ENCODE measurements around the gene FAM219A.

DNA sequence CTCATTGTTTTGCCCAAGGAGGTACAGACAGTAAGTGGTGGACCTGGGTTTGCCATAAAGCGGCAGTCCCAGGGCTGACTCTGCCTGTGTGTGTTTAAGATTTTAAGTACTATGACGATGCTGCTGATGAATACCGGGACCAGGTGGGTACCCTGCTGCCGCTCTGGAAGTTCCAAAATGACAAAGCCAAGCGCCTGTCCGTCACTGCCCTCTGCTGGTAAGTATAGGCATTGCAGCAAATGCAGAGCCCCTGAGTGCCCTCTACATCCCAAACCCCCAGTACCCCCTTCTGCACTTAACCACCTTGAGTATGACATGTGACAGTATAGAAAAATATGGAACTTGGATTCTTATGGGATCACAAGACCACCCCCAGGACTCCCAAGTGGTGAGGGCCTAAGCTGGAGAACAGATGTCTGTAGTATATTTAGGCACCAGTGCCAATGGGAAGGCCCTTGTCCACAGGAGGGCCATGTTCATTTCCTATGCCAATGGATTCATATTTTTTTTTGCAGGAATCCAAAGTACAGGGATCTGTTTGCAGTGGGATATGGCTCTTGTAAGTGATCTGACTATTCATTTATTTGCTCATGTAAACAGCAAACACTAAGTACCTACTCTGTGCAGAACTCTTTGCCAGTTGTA lies 42.4 kb upstream of the FAM219A start:
- TF ChIP-seq, protein P1, sequence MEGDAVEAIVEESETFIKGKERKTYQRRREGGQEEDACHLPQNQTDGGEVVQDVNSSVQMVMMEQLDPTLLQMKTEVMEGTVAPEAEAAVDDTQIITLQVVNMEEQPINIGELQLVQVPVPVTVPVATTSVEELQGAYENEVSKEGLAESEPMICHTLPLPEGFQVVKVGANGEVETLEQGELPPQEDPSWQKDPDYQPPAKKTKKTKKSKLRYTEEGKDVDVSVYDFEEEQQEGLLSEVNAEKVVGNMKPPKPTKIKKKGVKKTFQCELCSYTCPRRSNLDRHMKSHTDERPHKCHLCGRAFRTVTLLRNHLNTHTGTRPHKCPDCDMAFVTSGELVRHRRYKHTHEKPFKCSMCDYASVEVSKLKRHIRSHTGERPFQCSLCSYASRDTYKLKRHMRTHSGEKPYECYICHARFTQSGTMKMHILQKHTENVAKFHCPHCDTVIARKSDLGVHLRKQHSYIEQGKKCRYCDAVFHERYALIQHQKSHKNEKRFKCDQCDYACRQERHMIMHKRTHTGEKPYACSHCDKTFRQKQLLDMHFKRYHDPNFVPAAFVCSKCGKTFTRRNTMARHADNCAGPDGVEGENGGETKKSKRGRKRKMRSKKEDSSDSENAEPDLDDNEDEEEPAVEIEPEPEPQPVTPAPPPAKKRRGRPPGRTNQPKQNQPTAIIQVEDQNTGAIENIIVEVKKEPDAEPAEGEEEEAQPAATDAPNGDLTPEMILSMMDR (conservative IDR thresholded peaks at IDR 0.05; ENCODE audit: low read depth, low read length): peak; percentile 88
- TF ChIP-seq EZH2 (IDR thresholded peaks at IDR 0.05; ENCODE audit: low read length, unreplicated experiment) (no peak), EZH2phosphoT487 (IDR thresholded peaks at IDR 0.05; ENCODE audit: borderline replicate concordance, low read length) (no peak)
